ENCODE results near the gene DLG5. TPM values are rescaled to one million over a fixed set of nuclear protein-coding genes. Genes with fewer than 3 reads are reported as not detected.

Gene DLG5
- total and polyA plus RNA-seq, 2 experiments from 2014 or later, result 4.4 to 27.9 TPM

DNA sequence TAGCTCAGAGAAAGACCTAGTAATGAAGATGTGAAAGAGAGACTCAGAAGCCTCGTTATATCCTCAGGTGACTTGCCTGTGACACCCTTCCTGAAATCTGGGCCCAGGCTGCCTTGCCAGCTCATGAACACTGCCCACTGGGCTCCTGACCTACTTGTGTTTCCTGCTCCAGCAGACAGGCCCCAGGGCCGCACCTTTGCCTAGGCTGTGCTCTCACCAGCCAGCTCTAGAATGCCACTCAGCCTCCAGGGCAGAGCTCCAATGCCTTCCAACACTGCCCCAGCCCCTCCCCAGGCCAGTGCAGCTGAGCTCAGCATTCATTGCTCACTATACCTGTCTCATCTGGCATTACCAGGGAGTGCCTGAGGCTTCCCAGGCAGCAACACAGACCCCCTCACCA, 94.3 kb downstream of the DLG5 start:
- Histone ChIP-seq H3K9me3 (ENCODE audit: low read depth) (no peaks in the 10 kb centered on the region), H3K4me3 (no peak overlapping the region), H3K4me2 (ENCODE audit: unreplicated experiment) (no peak overlapping the region), H3K36me3 (ENCODE audit: low read depth) (no peaks in the 10 kb centered on the region; the same call in 1 of the 2 replicates), H4K20me1 (ENCODE audit: insufficient read depth) (no peaks in the 10 kb centered on the region), H3K9me2 (ENCODE audit: insufficient read depth) (no peaks in the 10 kb centered on the region), H3K4me1 (ENCODE audit: insufficient read depth) (no peaks in the 10 kb centered on the region), H2AFZ (no peak overlapping the region), H3K9ac (no peak overlapping the region), H3K27ac (no peak overlapping the region), H3K79me2 (ENCODE audit: insufficient read depth) (no peaks in the 10 kb centered on the region), H3F3A (ENCODE audit: insufficient read depth) (no peaks in the 10 kb centered on the region), H3K27me3 (replicated peaks; ENCODE audit: insufficient read depth) (no peaks in the 10 kb centered on the region)
- WGBS, 2 experiments (ENCODE audit: low coverage in 1 of 2, low lambda C conversion rate in 2 of 2, missing lambda C conversion rate in 2 of 2), result 97 to 100% methylated on average over 2 of the region's 2 CpGs
- DNase-seq, result no peak
- TF ChIP-seq EZH2 (IDR thresholded peaks at IDR 0.05; ENCODE audit: insufficient read depth, poor library complexity, severe bottlenecking) (no peak), EZH2phosphoT487 (IDR thresholded peaks at IDR 0.05; ENCODE audit: insufficient read depth, low read depth) (no peak)
- in situ Hi-C loops (cut with MboI), result no loop called here

DNA sequence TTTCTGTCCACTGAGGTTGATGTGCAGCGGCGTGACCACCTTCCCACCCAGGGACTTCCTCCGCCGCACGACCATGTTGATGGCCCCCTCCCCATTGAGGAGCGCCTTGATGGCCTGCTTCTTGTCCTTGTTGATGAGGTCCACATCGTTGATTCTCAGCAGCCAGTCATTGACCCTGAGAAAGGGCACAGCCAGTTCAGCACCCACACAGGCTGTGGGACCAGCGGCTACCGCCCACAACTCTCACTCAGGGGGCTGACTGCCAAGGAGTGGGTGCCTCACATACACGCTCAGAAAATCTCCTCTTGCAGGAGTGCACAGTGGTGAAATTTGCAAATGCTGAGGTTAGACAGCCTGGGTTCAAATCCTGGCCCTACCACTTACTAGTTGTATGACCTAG, 97.2 kb downstream of the DLG5 start:
- H3K9me3 ChIP-seq (ENCODE audit: low read depth), result no peaks in the 10 kb centered on the region

DNA sequence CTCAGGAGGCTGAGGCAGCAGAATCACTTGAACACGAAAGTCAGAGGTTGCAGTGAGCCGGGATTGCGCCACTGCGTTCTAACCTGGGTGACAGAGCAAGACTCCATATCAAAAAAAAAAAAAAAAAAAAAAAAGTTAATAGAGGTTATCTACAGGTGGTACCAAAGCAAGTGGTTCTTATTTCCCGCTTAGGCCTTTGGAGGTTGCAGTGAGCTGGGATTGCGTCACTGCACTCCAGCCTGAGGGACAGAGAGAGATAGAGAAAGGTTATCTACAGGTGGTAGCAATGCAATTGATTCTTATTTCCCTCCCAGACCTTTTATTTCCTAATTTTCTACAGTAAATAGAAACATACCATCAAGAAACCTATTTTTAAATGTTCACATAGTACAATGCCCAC, 98.2 kb downstream of the DLG5 start:
- DNase-seq, result no peak
- H3K9me2 ChIP-seq (ENCODE audit: insufficient read depth), result no peaks in the 10 kb centered on the region
- H3F3A ChIP-seq (ENCODE audit: insufficient read depth), result no peaks in the 10 kb centered on the region
- no peak overlapping the region for H3K9ac ChIP-seq
- H3K9me3 ChIP-seq (ENCODE audit: low read depth), result no peaks in the 10 kb centered on the region
- no peaks in the 10 kb centered on the region for H3K4me1 ChIP-seq (ENCODE audit: insufficient read depth)
- H3K27me3 ChIP-seq (replicated peaks; ENCODE audit: insufficient read depth), result no peaks in the 10 kb centered on the region
- H2AFZ ChIP-seq, result no peak overlapping the region
- H4K20me1 ChIP-seq (ENCODE audit: insufficient read depth), result no peaks in the 10 kb centered on the region
- no peak overlapping the region for H3K4me2 ChIP-seq (ENCODE audit: unreplicated experiment)
- no peak overlapping the region for H3K27ac ChIP-seq
- no peak overlapping the region for H3K4me3 ChIP-seq
- H3K36me3 ChIP-seq (ENCODE audit: low read depth), result no peaks in the 10 kb centered on the region; the same call in 1 of the 2 replicates
- 97% methylated on average over 6 of the region's 6 CpGs for WGBS, 2 experiments (ENCODE audit: low coverage in 1 of 2, low lambda C conversion rate in 2 of 2, missing lambda C conversion rate in 2 of 2)
- no peaks in the 10 kb centered on the region for H3K79me2 ChIP-seq (ENCODE audit: insufficient read depth)
- no peak for TF ChIP-seq EZH2phosphoT487 (IDR thresholded peaks at IDR 0.05; ENCODE audit: insufficient read depth, low read depth)
- TF ChIP-seq EZH2 (IDR thresholded peaks at IDR 0.05; ENCODE audit: insufficient read depth, poor library complexity, severe bottlenecking), result no peak
- in situ Hi-C loops (cut with MboI), result no loop called here

More for the DNA sequence above, 97.2 kb downstream of the DLG5 start:
- Histone ChIP-seq H3K27me3 (replicated peaks; ENCODE audit: insufficient read depth) (no peaks in the 10 kb centered on the region), H3K9me2 (ENCODE audit: insufficient read depth) (no peaks in the 10 kb centered on the region), H3K9ac (no peak overlapping the region), H3K4me3 (no peak overlapping the region), H3F3A (ENCODE audit: insufficient read depth) (no peaks in the 10 kb centered on the region), H2AFZ (no peak overlapping the region), H3K36me3 (ENCODE audit: low read depth) (no peaks in the 10 kb centered on the region; the same call in 1 of the 2 replicates), H3K79me2 (ENCODE audit: insufficient read depth) (no peaks in the 10 kb centered on the region), H4K20me1 (ENCODE audit: insufficient read depth) (no peaks in the 10 kb centered on the region), H3K4me2 (ENCODE audit: unreplicated experiment) (no peak overlapping the region), H3K4me1 (ENCODE audit: insufficient read depth) (no peaks in the 10 kb centered on the region), H3K27ac (no peak overlapping the region)
- TF ChIP-seq EZH2 (IDR thresholded peaks at IDR 0.05; ENCODE audit: insufficient read depth, poor library complexity, severe bottlenecking) (no peak), EZH2phosphoT487 (IDR thresholded peaks at IDR 0.05; ENCODE audit: insufficient read depth, low read depth) (no peak)
- in situ Hi-C loops (cut with MboI), result no loop called here
- WGBS, 2 experiments (ENCODE audit: low coverage in 1 of 2, low lambda C conversion rate in 2 of 2, missing lambda C conversion rate in 2 of 2), result 90 to 94% methylated on average over 9 to 10 of the region's 10 CpGs
- DNase-seq, result no peak

DNA sequence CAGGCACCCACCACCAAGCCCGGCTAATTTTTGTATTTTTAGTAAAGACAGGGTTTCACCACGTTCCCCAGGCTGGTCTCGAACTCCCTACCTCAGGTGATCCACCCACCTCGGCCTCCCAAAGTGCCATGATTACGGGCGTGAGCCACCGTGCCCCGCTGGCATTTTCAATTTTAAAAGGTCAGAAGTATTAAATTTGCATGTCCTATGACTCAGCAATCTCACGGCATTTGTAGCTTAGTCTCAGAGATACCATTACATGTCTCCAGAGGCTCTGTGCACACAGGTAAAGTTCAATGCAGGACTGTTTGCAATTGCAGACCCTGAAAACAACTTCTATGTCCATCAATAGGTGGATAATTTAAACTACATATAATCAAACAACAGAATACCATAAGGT, 99.2 kb downstream of the DLG5 start:
- Histone ChIP-seq H4K20me1 (ENCODE audit: insufficient read depth) (no peaks in the 10 kb centered on the region), H3K27ac (no peak overlapping the region), H3K4me2 (ENCODE audit: unreplicated experiment) (no peak overlapping the region), H3F3A (ENCODE audit: insufficient read depth) (no peaks in the 10 kb centered on the region), H2AFZ (no peak overlapping the region), H3K9ac (no peak overlapping the region), H3K36me3 (ENCODE audit: low read depth) (no peaks in the 10 kb centered on the region; the same call in 1 of the 2 replicates), H3K4me1 (ENCODE audit: insufficient read depth) (no peaks in the 10 kb centered on the region), H3K79me2 (ENCODE audit: insufficient read depth) (no peaks in the 10 kb centered on the region), H3K4me3 (no peak overlapping the region), H3K9me3 (ENCODE audit: low read depth) (no peaks in the 10 kb centered on the region), H3K27me3 (replicated peaks; ENCODE audit: insufficient read depth) (no peaks in the 10 kb centered on the region), H3K9me2 (ENCODE audit: insufficient read depth) (no peaks in the 10 kb centered on the region)
- DNase-seq, result no peak
- 91 to 93% methylated on average over 9 of the region's 9 CpGs for WGBS, 2 experiments (ENCODE audit: low coverage in 1 of 2, low lambda C conversion rate in 2 of 2, missing lambda C conversion rate in 2 of 2)
- in situ Hi-C loops (cut with MboI), result no loop called here
- TF ChIP-seq EZH2 (IDR thresholded peaks at IDR 0.05; ENCODE audit: insufficient read depth, poor library complexity, severe bottlenecking), result no peak
- TF ChIP-seq EZH2phosphoT487 (IDR thresholded peaks at IDR 0.05; ENCODE audit: insufficient read depth, low read depth), result no peak

DNA sequence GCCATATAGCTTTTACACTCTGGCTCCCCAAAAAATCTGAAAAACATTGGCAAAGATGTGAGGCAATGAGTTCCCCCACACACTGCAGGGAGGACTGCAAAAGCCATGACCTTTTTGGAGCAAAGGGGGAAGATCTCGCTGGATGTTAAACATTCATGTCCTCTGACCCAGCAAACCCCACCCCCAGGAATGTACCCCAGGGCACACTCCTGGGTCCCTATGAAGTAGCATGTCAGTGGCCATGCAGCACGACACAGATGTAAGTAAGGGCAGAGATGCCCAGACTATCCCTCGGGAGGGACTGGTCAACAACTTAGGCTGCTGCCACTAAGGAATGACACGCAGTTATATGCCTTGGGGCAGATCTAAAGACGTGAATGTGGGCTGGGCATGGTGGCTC, 100.6 kb downstream of the DLG5 start:
- no peak overlapping the region for H3K4me2 ChIP-seq (ENCODE audit: unreplicated experiment)
- in situ Hi-C loops (cut with MboI), result no loop called here
- no peaks in the 10 kb centered on the region for H4K20me1 ChIP-seq (ENCODE audit: insufficient read depth)
- H3K4me1 ChIP-seq (ENCODE audit: insufficient read depth), result no peaks in the 10 kb centered on the region
- no peaks in the 10 kb centered on the region for H3K9me3 ChIP-seq (ENCODE audit: low read depth)
- no peak overlapping the region for H3K9ac ChIP-seq
- H3K27me3 ChIP-seq (replicated peaks; ENCODE audit: insufficient read depth), result no peaks in the 10 kb centered on the region
- no peak overlapping the region for H2AFZ ChIP-seq
- no peaks in the 10 kb centered on the region for H3F3A ChIP-seq (ENCODE audit: insufficient read depth)
- no peak for DNase-seq
- no peak overlapping the region for H3K4me3 ChIP-seq
- TF ChIP-seq EZH2phosphoT487 (IDR thresholded peaks at IDR 0.05; ENCODE audit: insufficient read depth, low read depth) (no peak), EZH2 (IDR thresholded peaks at IDR 0.05; ENCODE audit: insufficient read depth, poor library complexity, severe bottlenecking) (no peak)
- 87 to 89% methylated on average over 5 of the region's 5 CpGs for WGBS, 2 experiments (ENCODE audit: low coverage in 1 of 2, low lambda C conversion rate in 2 of 2, missing lambda C conversion rate in 2 of 2)
- no peaks in the 10 kb centered on the region for H3K9me2 ChIP-seq (ENCODE audit: insufficient read depth)
- no peaks in the 10 kb centered on the region; the same call in 1 of the 2 replicates for H3K36me3 ChIP-seq (ENCODE audit: low read depth)
- no peak overlapping the region for H3K27ac ChIP-seq
- H3K79me2 ChIP-seq (ENCODE audit: insufficient read depth), result no peaks in the 10 kb centered on the region
